Activated CD4-positive, alpha-beta T cell treated with anti-CD3 and anti-CD28 coated beads for 36 hours (primary cell): ENCODE results near the gene STAC3. TPM values are rescaled to one million over a fixed set of nuclear protein-coding genes. Genes with fewer than 3 reads are reported as not detected.
A peak's percentile ranks its signal among the peaks of the same experiment; 100 is the strongest.

Source experiments
- ATAC-seq: fragments of 200-7000 bp; cut with Tn5 transposase; one replicate; pipeline ENCODE4 v1.10.0; 2021; ENCODE audit warnings: mild to moderate bottlenecking, moderate library complexity
- CTCF ChIA-PET: fragments of 350-600 bp; sonication (Branson Sonifier 250); formaldehyde crosslinking; loops from one replicate; lab custom pipeline; 2021; ENCODE audit warnings: antibody characterized with exemption; lab: Charles Lee
- POLR2A ChIA-PET: fragments of 350-600 bp; sonication (Branson Sonifier 250); formaldehyde crosslinking; loops from one replicate; lab custom pipeline; 2021; ENCODE audit warnings: antibody characterized with exemption, inconsistent platforms; lab: Charles Lee
- DNase-seq: peaks from one replicate; pipeline ENCODE4 v3.0.0-alpha.2; 2020
- H3K27ac Mint-ChIP-seq: one replicate; pipeline ENCODE4 v1.8.0; 2021; ENCODE audit warnings: mixed read lengths
- H3K27me3 Mint-ChIP-seq: one replicate; pipeline ENCODE4 v1.8.0; 2021; ENCODE audit warnings: mixed read lengths
- H3K36me3 Mint-ChIP-seq: one replicate; pipeline ENCODE4 v1.8.0; 2021; ENCODE audit warnings: low read depth, mixed read lengths
- H3K4me1 Mint-ChIP-seq: one replicate; pipeline ENCODE4 v1.8.0; 2021; ENCODE audit warnings: mixed read lengths
- H3K4me3 Mint-ChIP-seq: one replicate; pipeline ENCODE4 v1.8.0; 2021; ENCODE audit warnings: mild to moderate bottlenecking, moderate library complexity, mixed read lengths
- H3K9me3 Mint-ChIP-seq: one replicate; pipeline ENCODE4 v1.8.0; 2021; ENCODE audit warnings: low read depth, mixed read lengths
- intact Hi-C, 2 experiments: fragments of 100-400 bp; cut with DNase I in 1 of 2; cut with micrococcal nuclease in 1 of 2; formaldehyde crosslinking; loops; one replicate each; pipeline versions ENCODE4 v1.14.2 to v1.15.1; 2022 to 2024; cut with DNase I, micrococcal nuclease
- total RNA-seq, 2 experiments: library from RNA; stranded (reverse); gene quantifications; one replicate each; pipeline ENCODE4 v1.2.3, GENCODE V29; 2021

The STAC3 gene
- total RNA-seq, 2 experiments from 2014 or later, result 2.5 to 2.8 TPM

DNA sequence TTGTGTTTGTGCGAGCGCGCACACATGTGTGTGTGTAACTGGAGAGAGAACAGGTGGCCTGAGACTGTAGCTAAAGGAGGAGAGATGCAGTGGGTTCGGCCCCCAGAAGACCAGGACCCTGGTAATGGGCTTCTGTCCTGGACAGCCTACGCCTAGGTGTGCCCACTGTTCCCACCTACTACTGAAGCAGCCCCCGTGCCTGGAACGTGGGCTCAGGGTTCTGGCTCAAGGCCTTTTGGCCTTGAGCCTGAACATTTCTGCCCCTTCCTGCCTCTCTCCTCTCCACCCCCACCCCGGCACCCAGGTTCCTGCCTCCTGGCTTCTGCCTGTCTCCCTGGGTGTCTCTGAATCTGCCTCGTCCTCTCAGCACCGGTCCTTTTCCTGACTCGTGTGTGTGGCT, 35.9 kb downstream of the STAC3 start:
- Mint-ChIP-seq H3K9me3 (no peaks in the 10 kb centered on the region), H3K4me3 (no peak overlapping the region), H3K4me1 (peaks cover 28% of the 10 kb centered on the region), H3K36me3 (no peaks in the 10 kb centered on the region), H3K27me3 (peaks cover 54% of the 10 kb centered on the region), H3K27ac (no peak overlapping the region)
- POLR2A ChIA-PET, result no interaction called here
- intact Hi-C loops, result loop anchor here in 1 of 2 experiments (2.0 to 5.0 kb wide), 3 partner anchors 14 to 417 kb away; partner anchors contain the start of genes B4GALNT1 and SHMT2
- DNase-seq, result no peak
- CTCF ChIA-PET, result interaction anchor here (1.7 to 4.2 kb wide), 4 partner anchors 12 to 237 kb away, joined by 7 to 167 read pairs (median 62); partner anchors contain the start of gene SHMT2
- ATAC-seq, result no peak

DNA sequence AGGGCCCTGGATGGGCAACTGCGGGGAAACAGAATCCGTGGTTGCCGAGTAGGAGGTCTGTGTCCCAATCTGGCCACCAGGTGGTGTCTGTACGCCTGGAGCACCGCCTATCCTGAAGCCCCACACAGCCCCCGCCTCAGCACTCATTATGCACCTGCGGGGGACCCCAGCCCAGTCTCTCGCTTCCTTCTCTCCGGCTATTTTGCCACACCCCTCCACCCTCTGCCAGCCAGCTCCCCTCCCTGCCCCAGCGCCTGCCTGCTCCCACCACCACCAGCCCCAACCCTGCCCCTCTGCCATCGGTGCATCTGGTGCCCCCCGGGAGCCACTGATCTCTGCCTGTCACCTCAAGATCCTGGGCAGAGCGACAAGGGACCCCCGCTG, 36.6 kb downstream of the STAC3 start:
- Mint-ChIP-seq H3K36me3 (no peaks in the 10 kb centered on the region), H3K27me3 (peaks cover 49% of the 10 kb centered on the region), H3K9me3 (no peaks in the 10 kb centered on the region), H3K4me1 (peaks cover 25% of the 10 kb centered on the region), H3K27ac (no peak overlapping the region), H3K4me3 (no peak overlapping the region)
- intact Hi-C loops, result loop anchor here (1.0 to 2.0 kb wide), 4 partner anchors 14 to 248 kb away; partner anchors contain the start of gene SHMT2 (in 1 of the 2)
- peak; percentile 85 for DNase-seq
- ChIA-PET POLR2A (no interaction called here), CTCF (interaction anchor here (0.6 to 4.2 kb wide), 14 partner anchors 12 to 465 kb away, joined by 3 to 167 read pairs (median 4); partner anchors contain the start of gene SHMT2)
- peak; percentile 65 for ATAC-seq

DNA sequence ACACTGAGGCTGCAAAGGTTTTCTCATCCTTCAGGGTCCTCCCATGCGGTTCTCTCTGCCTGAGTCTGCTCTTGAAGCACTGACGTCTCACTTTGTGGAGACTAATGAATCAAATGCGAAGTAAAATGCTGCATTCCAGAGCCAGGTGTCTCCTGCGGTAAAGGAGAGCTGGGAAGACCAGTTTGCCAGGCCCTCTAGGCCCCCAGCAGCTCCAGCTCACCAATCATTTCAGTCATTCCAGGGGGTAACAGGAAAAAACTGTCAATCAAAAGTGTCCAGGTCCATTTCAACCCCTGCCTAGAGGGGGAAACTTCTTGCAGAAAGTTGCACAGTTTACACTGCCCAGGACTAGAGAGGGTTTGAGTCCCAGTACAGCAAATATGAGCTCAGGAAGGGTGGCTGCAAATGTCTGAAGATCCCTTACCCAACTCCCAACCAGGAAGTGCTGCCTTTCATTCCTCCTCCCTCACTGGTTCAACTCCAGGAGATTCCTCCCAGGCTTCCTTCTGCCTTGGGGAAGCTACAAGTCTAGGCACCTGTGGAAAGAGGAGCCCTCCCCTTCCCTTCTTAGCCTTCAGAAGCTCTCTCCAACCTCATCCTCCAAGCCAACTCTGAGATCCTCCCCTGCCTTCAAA, 37.1 kb downstream of the STAC3 start:
- Mint-ChIP-seq H3K36me3 (no peaks in the 10 kb centered on the region), H3K4me3 (no peak overlapping the region), H3K27me3 (peaks cover 45% of the 10 kb centered on the region), H3K9me3 (no peaks in the 10 kb centered on the region), H3K4me1 (peaks cover 25% of the 10 kb centered on the region), H3K27ac (no peak overlapping the region)
- CTCF ChIA-PET, result interaction anchor here (0.6 to 4.2 kb wide), 24 partner anchors 13 to 854 kb away, joined by 3 to 167 read pairs (median 4); partner anchors contain the start of genes SHMT2 and STAT2
- DNase-seq (no peak), ATAC-seq (no peak)
- intact Hi-C loops, result loop anchor here (1.0 to 2.0 kb wide), 5 partner anchors 15 to 249 kb away; partner anchors contain the start of gene SHMT2 (in 1 of the 2)
- POLR2A ChIA-PET, result interaction anchor here (0.6 to 0.7 kb wide), 2 partner anchors 10 to 245 kb away, joined by 3 to 5 read pairs; no protein-coding TSS in a partner anchor

DNA sequence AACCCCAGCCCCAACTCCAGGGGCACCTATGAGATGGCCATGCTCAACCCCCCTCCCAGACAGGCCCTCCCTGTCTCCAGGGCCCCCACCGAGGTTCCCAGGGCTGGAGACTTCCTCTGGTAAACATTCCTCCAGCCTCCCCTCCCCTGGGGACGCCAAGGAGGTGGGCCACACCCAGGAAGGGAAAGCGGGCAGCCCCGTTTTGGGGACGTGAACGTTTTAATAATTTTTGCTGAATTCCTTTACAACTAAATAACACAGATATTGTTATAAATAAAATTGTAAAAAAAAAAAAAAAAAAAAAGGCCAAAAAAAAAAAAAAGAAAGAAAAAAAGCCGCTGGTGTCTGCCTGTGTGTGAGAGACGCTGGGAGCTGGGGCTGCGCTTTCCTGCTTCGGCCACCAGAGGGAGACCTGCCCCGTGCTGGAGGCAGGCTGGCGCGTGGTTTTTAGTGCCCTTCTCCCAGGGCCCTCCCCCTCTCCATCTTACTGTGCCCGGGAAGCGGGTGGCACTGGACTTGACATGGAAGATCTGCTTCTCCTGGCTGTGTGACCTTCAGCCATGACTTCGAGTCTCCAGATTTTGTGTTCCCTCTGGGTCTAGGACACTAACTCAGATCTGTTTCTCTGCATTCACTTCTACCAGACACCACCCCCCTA, 37.8 kb downstream of the STAC3 start:
- ChIA-PET POLR2A (interaction anchor here (0.5 to 0.7 kb wide), 4 partner anchors 10 to 246 kb away, joined by 3 to 5 read pairs (median 4); partner anchors contain the start of gene SHMT2), CTCF (interaction anchor here (0.5 to 4.2 kb wide), 30 partner anchors 14 to 853 kb away, joined by 3 to 167 read pairs (median 4); partner anchors contain the start of genes SHMT2 and STAT2)
- no peak overlapping the region for H3K27ac Mint-ChIP-seq
- H3K4me1 Mint-ChIP-seq, result peaks cover 25% of the 10 kb centered on the region
- H3K9me3 Mint-ChIP-seq, result no peaks in the 10 kb centered on the region
- H3K4me3 Mint-ChIP-seq, result no peak overlapping the region
- peak; percentile 69 for ATAC-seq
- DNase-seq, result peak; percentile 92
- intact Hi-C loops, result loop anchor here (1.0 to 2.0 kb wide), 2 partner anchors 26 to 240 kb away; no protein-coding TSS in a partner anchor
- H3K27me3 Mint-ChIP-seq, result peaks cover 38% of the 10 kb centered on the region
- no peaks in the 10 kb centered on the region for H3K36me3 Mint-ChIP-seq

DNA sequence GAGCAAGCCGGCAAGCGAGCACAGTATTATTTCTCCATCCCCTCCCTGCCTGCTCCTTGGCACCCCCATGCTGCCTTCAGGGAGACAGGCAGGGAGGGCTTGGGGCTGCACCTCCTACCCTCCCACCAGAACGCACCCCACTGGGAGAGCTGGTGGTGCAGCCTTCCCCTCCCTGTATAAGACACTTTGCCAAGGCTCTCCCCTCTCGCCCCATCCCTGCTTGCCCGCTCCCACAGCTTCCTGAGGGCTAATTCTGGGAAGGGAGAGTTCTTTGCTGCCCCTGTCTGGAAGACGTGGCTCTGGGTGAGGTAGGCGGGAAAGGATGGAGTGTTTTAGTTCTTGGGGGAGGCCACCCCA, 38.3 kb downstream of the STAC3 start:
- POLR2A ChIA-PET, result interaction anchor here (0.5 to 0.7 kb wide), 2 partner anchors 17 to 89 kb away, joined by 3 to 4 read pairs; partner anchors contain the start of gene SHMT2
- H3K4me3 Mint-ChIP-seq, result no peak overlapping the region
- peaks cover 35% of the 10 kb centered on the region for H3K27me3 Mint-ChIP-seq
- H3K4me1 Mint-ChIP-seq, result peaks cover 25% of the 10 kb centered on the region
- no peak overlapping the region for H3K27ac Mint-ChIP-seq
- CTCF ChIA-PET, result interaction anchor here (0.5 to 4.2 kb wide), 21 partner anchors 13 to 264 kb away, joined by 3 to 167 read pairs (median 3); partner anchors contain the start of gene SHMT2
- ATAC-seq (no peak), DNase-seq (no peak)
- intact Hi-C loops, result loop anchor here (1.0 to 2.0 kb wide), 2 partner anchors 27 to 240 kb away; no protein-coding TSS in a partner anchor
- no peaks in the 10 kb centered on the region for H3K9me3 Mint-ChIP-seq
- no peaks in the 10 kb centered on the region for H3K36me3 Mint-ChIP-seq

DNA sequence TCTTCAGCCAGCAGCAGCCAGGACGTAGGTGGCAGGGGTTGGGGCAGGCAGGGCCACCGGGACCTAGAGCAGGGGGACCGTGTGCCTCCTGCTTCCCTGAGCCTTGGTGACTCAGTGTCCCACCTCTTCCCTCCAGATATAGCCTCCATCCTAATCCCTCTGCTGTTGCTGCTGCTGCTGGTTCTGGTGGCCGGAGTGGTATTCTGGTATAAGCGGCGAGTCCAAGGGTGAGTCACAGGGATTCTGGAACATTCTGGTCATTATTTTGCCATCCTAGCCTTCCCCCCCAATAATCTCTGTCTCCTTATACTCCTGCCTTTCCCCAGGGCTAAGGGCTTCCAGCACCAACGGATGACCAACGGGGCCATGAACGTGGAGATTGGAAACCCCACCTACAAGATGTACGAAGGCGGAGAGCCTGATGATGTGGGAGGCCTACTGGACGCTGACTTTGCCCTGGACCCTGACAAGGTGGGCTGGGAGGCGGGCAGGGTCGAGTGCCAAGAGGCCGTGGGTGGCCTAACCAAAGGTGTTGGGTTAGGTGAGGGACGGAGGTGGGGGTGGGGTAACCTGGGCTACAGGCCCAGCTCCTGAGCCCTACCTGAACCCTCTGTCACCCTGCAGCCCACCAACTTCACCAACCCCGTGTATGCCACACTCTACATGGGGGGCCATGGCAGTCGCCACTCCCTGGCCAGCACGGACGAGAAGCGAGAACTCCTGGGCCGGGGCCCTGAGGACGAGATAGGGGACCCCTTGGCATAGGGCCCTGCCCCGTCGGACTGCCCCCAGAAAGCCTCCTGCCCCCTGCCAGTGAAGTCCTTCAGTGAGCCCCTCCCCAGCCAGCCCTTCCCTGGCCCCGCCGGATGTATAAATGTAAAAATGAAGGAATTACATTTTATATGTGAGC, 38.9 kb downstream of the STAC3 start:
- Mint-ChIP-seq H3K9me3 (no peaks in the 10 kb centered on the region), H3K36me3 (no peaks in the 10 kb centered on the region), H3K27me3 (peaks cover 29% of the 10 kb centered on the region), H3K4me3 (no peak overlapping the region), H3K4me1 (peaks cover 21% of the 10 kb centered on the region), H3K27ac (no peak overlapping the region)
- DNase-seq, result no peak
- ChIA-PET POLR2A (no interaction called here), CTCF (interaction anchor here (0.6 to 4.2 kb wide), 7 partner anchors 15 to 201 kb away, joined by 3 to 167 read pairs (median 5); partner anchors contain the start of gene SHMT2)
- ATAC-seq, result no peak
- intact Hi-C loops, result loop anchor here in 1 of 2 experiments (2.0 kb wide), 1 partner anchor 241 kb away; no protein-coding TSS in a partner anchor

DNA sequence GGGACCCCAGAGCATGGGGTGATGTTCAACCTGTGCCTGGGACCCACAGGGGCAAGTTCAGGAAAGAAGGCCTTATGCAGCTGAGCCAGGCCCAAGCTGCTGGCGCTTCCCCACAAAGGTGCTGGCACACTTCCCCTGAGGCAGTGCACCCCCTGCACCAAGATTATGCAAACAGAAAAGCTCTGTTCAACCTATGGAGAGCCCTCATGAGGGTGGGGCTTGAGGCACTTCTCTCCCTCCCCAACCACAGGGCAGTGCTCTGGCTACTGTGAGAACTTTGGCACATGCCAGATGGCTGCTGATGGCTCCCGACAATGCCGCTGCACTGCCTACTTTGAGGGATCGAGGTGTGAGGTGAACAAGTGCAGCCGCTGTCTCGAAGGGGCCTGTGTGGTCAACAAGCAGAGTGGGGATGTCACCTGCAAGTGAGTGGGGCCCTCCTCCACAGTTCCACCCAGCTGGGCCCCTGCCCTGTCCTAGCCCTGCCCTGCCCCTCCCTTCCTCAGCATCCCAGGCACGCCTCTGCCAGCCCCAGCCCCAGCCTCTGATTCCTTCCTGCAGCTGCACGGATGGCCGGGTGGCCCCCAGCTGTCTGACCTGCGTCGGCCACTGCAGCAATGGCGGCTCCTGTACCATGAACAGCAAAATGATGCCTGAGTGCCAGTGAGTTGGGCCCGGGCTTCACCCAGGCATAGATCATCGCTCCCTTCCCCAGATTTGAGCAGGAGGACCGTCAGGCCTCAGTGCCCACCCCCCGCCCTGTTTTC, 39.9 kb downstream of the STAC3 start:
- Mint-ChIP-seq H3K4me1 (peaks cover 21% of the 10 kb centered on the region), H3K27me3 (peaks cover 28% of the 10 kb centered on the region), H3K9me3 (no peaks in the 10 kb centered on the region), H3K36me3 (no peaks in the 10 kb centered on the region), H3K27ac (no peak overlapping the region), H3K4me3 (no peak overlapping the region)
- CTCF ChIA-PET, result interaction anchor here (1.0 kb wide), 1 partner anchor 45 kb away, joined by 3 read pairs; no protein-coding TSS in a partner anchor
- DNase-seq, result no peak
- POLR2A ChIA-PET, result no interaction called here
- no peak for ATAC-seq
- intact Hi-C loops, result no loop called here

DNA sequence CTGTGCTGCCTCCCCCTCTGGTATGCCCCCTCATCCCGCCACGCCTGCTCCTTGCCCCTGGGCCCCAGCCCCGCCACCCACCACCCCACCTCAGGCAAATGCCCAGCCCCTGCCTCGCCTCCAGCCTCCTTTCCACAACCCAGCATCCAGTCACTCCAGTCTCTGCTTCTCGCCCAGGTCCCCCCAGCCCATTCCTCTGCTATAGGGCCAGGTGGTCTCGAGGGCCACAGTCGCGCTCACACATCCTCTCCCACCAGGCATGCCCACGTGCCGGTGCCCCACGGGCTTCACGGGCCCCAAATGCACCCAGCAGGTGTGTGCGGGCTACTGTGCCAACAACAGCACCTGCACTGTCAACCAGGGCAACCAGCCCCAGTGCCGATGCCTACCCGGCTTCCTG, 40.5 kb downstream of the STAC3 start:
- ChIA-PET CTCF (interaction anchor here (1.0 kb wide), 1 partner anchor 45 kb away, joined by 3 read pairs; no protein-coding TSS in a partner anchor), POLR2A (no interaction called here)
- intact Hi-C loops, result no loop called here
- Mint-ChIP-seq H3K4me1 (peaks cover 16% of the 10 kb centered on the region), H3K9me3 (no peaks in the 10 kb centered on the region), H3K4me3 (no peak overlapping the region), H3K36me3 (no peaks in the 10 kb centered on the region), H3K27ac (no peak overlapping the region), H3K27me3 (peaks cover 22% of the 10 kb centered on the region)
- DNase-seq (no peak), ATAC-seq (no peak)

DNA sequence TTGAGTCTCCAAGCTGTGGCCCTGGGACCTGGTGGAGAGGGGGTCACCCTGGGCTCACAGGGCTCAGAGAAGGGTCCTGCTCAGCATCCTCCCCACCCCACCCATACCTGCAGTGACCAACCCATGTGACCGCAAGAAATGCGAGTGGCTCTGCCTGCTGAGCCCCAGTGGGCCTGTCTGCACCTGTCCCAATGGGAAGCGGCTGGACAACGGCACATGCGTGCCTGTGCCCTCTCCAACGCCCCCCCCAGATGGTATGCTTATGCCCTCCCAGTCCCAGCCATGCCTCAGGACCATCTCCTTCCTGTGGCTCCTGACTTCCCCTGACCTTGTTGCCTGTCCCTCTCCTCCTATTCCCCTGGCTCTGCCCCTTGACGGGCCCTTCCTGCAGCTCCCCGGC, 41.1 kb downstream of the STAC3 start:
- Mint-ChIP-seq H3K36me3 (no peaks in the 10 kb centered on the region), H3K9me3 (no peaks in the 10 kb centered on the region), H3K27ac (no peak overlapping the region), H3K4me1 (peaks cover 12% of the 10 kb centered on the region), H3K27me3 (peaks cover 16% of the 10 kb centered on the region), H3K4me3 (no peak overlapping the region)
- ATAC-seq (no peak), DNase-seq (no peak)
- intact Hi-C loops, result no loop called here
- CTCF ChIA-PET, result interaction anchor here (1.0 kb wide), 1 partner anchor 46 kb away, joined by 3 read pairs; no protein-coding TSS in a partner anchor
- POLR2A ChIA-PET, result no interaction called here
